NT2/D1 (cell line): ENCODE measurements around the gene ZNF446.

ENCODE experiments used
- YY1 ChIP-seq: IDR thresholded peaks from 2 replicates; pipeline ENCODE4 v1.6.1; 2011; ENCODE audit not compliant: insufficient read length, insufficient read depth
- ZNF274 ChIP-seq: IDR thresholded peaks from 2 replicates; pipeline ENCODE4 v1.6.1; 2011; ENCODE audit warnings: mild to moderate bottlenecking, low read depth, low read length

GRCh38 chr19:58529405-58529804, 53.3 kb downstream of the ZNF446 start:
- TF ChIP-seq ZNF274 (no peak), YY1 (no peak)
